ENCODE data around the gene VWF.

GRCh38 chr12:5944053-5944452 is 180.4 kb downstream of the VWF start:
- TF ChIP-seq CTCF (IDR thresholded peaks at IDR 0.05) (no peak), EZH2 (IDR thresholded peaks at IDR 0.05; ENCODE audit: borderline replicate concordance, insufficient read depth, low read depth, low read length, poor library complexity, severe bottlenecking) (no peak)
